Esophagus (tissue), 2 donors: ENCODE data around the gene GLIPR1L1. TPM values are rescaled to one million over a fixed set of nuclear protein-coding genes. Genes with fewer than 3 reads are reported as not detected.

Source experiments
- H3K27ac ChIP-seq, 2 donors: one replicate each; pipeline ENCODE4 v1.5.1; 2013; ENCODE audit warnings: low read depth in 2 of 2, mild to moderate bottlenecking in 2 of 2, inconsistent platforms in 1 of 2, low read length in 1 of 2, moderate library complexity in 1 of 2
- H3K27me3 ChIP-seq, 2 donors: one replicate each; pipeline ENCODE4 v1.6.1; 2013; ENCODE audit warnings: low read length in 2 of 2, control low read depth in 1 of 2, mild to moderate bottlenecking in 1 of 2; ENCODE audit not compliant: insufficient read depth in 2 of 2, control insufficient read depth in 1 of 2
- H3K36me3 ChIP-seq, 2 donors: one replicate each; pipeline ENCODE4 v1.6.1; 2013; ENCODE audit warnings: low read length in 1 of 2; ENCODE audit not compliant: control insufficient read depth in 2 of 2, insufficient read depth in 2 of 2
- H3K4me1 ChIP-seq, 2 donors: one replicate each; pipeline ENCODE4 v1.6.1; 2013; ENCODE audit warnings: low read length in 1 of 2; ENCODE audit not compliant: control insufficient read depth in 2 of 2, insufficient read depth in 2 of 2
- H3K4me3 ChIP-seq, 2 donors: one replicate each; pipeline ENCODE4 v1.5.1; 2013; ENCODE audit warnings: low read length in 2 of 2, mild to moderate bottlenecking in 2 of 2, low read depth in 1 of 2, moderate library complexity in 1 of 2
- H3K9me3 ChIP-seq, 2 donors: one replicate each; pipeline ENCODE4 v1.6.1; 2013; ENCODE audit warnings: mild to moderate bottlenecking in 2 of 2, low read depth in 1 of 2, low read length in 1 of 2, moderate library complexity in 1 of 2; ENCODE audit not compliant: control insufficient read depth in 2 of 2, insufficient read depth in 1 of 2
- WGBS, 2 donors: extraction: QIAGEN DNeasy Blood & Tissue Kit; methylation state at CpG; one replicate each; pipeline ENCODE4 v1.1.7; 2013; 5-methylcytosine and 5-hydroxymethylcytosine counted together
- polyA plus RNA-seq, 2 donors: library from polyadenylated mRNA; stranded (reverse); fragments of 200-250 nt; gene quantifications; one replicate each; pipeline ENCODE4 v1.2.3, GENCODE V29; 2013
- donor health status: healthy with polysubstance abuse.
- donor health status: Bipolar disorder and iron deficiency.

Gene GLIPR1L1
- not detected for polyA plus RNA-seq

DNA sequence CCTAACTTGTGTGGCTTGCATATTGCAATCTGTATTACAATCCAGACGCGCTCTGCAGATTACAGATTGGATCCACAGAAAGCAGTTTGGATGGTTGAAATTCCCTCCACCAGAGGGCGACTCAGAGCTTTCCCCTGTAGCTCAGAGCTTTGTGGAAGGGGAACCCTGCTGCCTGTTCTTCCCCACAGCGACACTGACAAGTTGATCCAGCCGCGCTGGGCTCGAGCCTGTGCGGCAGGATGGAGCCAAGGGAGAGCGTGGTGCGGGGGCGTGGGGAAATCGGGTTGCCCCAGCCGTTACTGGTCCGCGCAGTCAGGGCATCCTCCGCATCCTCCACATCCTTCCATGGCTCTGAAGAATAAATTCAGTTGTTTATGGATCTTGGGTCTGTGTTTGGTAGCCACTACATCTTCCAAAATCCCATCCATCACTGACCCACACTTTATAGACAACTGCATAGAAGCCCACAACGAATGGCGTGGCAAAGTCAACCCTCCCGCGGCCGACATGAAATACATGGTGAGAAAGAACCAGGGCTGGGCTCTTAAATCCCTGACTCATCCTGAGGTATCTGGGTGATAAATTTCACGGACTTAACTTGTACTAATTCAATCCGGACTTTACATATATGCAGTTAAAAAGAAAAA is at the start of gene GLIPR1L1:
Gene GLIPR1L1, plus strand, starts transcription at position 287 of the 647 bp plus-strand sequence. Its CDS starts 59 bp downstream, at position 346.
- Histone ChIP-seq H3K36me3 (no peaks in the 10 kb centered on the region), H3K4me1 (peaks cover 0 to 1% of the 10 kb centered on the region in 2 donors), H3K9me3 (no peaks in the 10 kb centered on the region), H3K27ac (no peak within 1 kb of the TSS), H3K4me3 (peak within 1 kb of the TSS; percentile 45 to 49), H3K27me3 (no peaks in the 10 kb centered on the region)
- WGBS, 2 donors, result 4 to 7% methylated on average over 23 of the region's 23 CpGs

DNA sequence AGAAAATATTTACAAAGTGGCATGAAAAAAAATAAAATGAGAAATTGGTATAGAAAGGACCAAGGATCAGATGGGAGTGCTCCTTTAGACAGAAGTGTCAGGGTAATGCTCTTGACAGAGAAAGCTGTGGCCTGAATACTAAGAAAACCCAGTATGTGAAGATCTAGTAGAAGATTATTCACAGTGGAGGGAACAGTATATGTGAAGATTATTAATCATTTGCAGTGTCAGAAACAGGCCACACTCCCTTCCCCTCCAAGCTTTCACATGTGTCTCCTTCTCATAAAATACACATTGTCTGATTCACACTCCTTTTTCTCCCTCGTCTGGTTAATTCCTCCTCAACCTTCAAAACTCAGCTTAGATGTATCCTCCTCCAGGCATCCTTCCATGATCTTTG is 45.6 kb upstream of the GLIPR1L1 start:
- Histone ChIP-seq H3K27me3 (no peaks in the 10 kb centered on the region), H3K4me1 (no peaks in the 10 kb centered on the region), H3K27ac (no peak overlapping the region), H3K36me3 (no peaks in the 10 kb centered on the region), H3K9me3 (no peaks in the 10 kb centered on the region), H3K4me3 (no peak overlapping the region)
- 40 to 55% methylated on average over 1 of the region's 1 CpG for WGBS, 2 donors

DNA sequence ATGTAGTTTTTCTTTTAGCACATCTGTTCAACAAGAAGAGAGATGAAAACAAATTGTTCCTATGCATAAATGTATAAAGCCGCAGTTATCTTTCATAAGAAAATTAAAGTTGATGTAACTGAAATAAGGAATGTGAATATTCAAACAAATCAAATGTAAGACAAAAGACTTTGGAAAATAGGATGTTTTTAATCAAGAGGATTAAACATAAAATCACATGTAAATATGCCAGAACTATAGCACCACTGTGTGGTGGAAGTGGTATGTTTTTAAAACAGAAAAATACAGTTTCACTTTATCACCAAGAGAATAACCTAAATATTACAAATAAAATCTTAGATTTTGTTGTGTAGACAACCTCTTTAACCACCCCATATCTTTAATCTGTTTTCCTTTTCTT is 44.7 kb upstream of the GLIPR1L1 start:
- no peaks in the 10 kb centered on the region for H3K9me3 ChIP-seq
- WGBS, 2 donors, result 75 to 81% methylated on average over 1 of the region's 1 CpG
- no peak overlapping the region for H3K27ac ChIP-seq
- no peaks in the 10 kb centered on the region for H3K27me3 ChIP-seq
- no peaks in the 10 kb centered on the region for H3K4me1 ChIP-seq
- no peak overlapping the region for H3K4me3 ChIP-seq
- no peaks in the 10 kb centered on the region for H3K36me3 ChIP-seq

DNA sequence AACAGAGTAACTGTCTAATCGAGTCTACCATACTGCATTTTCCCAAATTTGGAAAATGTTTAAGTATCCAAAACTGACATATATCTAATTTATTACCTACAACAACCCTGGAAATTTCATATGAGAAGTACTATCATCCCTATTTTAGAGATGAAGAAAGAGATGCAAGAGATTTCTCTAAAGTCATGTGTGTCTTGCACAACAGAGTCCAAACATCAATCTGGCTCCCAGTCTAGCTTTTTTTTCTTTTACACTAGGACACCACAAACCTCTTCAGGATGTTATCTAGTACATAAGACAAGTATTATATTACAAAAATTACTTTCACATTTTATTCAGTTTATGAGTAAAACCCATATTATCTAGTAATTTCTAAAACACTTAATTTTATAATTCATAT is 43.5 kb upstream of the GLIPR1L1 start:
- Histone ChIP-seq H3K9me3 (no peaks in the 10 kb centered on the region), H3K36me3 (no peaks in the 10 kb centered on the region), H3K4me3 (no peak overlapping the region), H3K4me1 (no peaks in the 10 kb centered on the region), H3K27ac (no peak overlapping the region), H3K27me3 (no peaks in the 10 kb centered on the region)
- 89 to 92% methylated on average over 1 of the region's 1 CpG for WGBS, 2 donors

DNA sequence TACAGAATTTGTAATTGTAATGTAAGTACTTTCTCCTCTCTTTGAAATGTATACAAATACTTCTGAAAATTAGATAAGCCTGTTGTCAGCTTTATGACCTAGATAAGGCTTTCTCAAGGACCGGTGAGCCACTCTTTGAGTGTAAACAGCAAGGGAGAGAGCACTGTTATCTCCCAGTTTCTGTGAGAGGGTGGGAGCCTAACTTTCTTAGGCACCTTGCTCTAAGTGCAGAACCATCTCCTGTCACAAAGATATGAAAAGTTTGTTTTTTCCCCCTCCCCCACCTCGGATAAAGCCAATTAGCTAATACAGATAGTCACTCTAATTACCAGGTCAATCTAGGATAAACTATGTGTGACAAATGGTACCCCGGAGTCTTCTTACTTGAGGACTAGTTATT is 40.1 kb upstream of the GLIPR1L1 start:
- no peaks in the 10 kb centered on the region for H3K27me3 ChIP-seq
- no peak overlapping the region for H3K27ac ChIP-seq
- 35 to 41% methylated on average over 3 of the region's 3 CpGs for WGBS, 2 donors
- no peaks in the 10 kb centered on the region for H3K4me1 ChIP-seq
- H3K9me3 ChIP-seq, result no peaks in the 10 kb centered on the region
- H3K36me3 ChIP-seq, result peaks cover 0 to 4% of the 10 kb centered on the region in 2 donors
- H3K4me3 ChIP-seq, result no peak overlapping the region

DNA sequence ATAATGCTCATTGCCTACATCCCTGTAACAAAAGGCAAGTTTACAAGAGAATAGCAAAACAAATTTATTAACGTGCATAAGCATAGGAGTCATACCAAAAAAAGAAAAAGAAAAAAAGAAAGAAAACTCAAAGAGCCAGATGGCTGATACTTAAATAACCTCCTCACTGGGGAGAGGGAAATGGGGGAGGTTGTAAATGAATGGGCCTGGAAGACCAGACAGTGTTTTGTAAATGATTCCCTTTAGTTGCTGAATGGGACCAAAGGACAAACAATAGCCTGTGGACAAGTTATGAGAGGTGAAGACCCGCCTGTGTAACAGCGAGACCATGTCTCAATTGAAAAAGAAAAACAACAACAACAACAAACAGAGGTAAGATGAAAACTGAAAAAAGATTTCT is 39.7 kb upstream of the GLIPR1L1 start:
- Histone ChIP-seq H3K27ac (no peak overlapping the region), H3K4me3 (no peak overlapping the region), H3K36me3 (peaks cover 0 to 4% of the 10 kb centered on the region in 2 donors), H3K4me1 (no peaks in the 10 kb centered on the region), H3K27me3 (no peaks in the 10 kb centered on the region), H3K9me3 (no peaks in the 10 kb centered on the region)
- WGBS, 2 donors, result 68 to 74% methylated on average over 3 of the region's 3 CpGs

DNA sequence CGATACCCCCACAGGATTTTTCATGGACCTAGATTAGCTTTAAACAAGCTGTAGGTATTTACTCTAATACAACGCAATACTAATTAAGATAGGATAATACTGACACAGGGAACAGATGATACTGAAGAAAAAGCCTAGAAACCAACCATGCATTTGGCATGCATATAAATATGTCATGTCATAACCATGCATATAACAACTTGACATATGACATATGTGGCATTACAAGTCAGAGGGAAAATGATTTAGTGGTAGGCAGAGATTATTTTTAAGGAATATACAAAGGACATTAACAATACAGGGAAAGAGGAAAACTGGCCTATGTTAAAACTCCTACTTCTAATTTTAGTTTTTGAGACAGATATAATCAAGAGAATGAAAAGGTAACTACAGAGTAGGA is 32.2 kb upstream of the GLIPR1L1 start:
- Histone ChIP-seq H3K36me3 (peaks cover 0 to 4% of the 10 kb centered on the region in 2 donors), H3K27me3 (no peaks in the 10 kb centered on the region), H3K4me1 (no peaks in the 10 kb centered on the region), H3K9me3 (no peaks in the 10 kb centered on the region), H3K4me3 (no peak overlapping the region), H3K27ac (no peak overlapping the region)
- WGBS, 2 donors, result 93 to 97% methylated on average over 2 of the region's 2 CpGs

GRCh38 chr12:75302781-75303180 is 31.7 kb upstream of the GLIPR1L1 start:
- Histone ChIP-seq H3K4me1 (no peaks in the 10 kb centered on the region), H3K4me3 (no peak overlapping the region), H3K36me3 (peaks cover 0 to 4% of the 10 kb centered on the region in 2 donors), H3K27me3 (no peaks in the 10 kb centered on the region), H3K27ac (no peak overlapping the region), H3K9me3 (no peaks in the 10 kb centered on the region)

- Histone ChIP-seq H3K9me3 (no peaks in the 10 kb centered on the region), H3K27me3 (no peaks in the 10 kb centered on the region), H3K27ac (no peak overlapping the region), H3K4me1 (no peaks in the 10 kb centered on the region), H3K4me3 (no peak overlapping the region), H3K36me3 (no peaks in the 10 kb centered on the region)
- WGBS, 2 donors, result 96% methylated on average over 56 of the region's 56 CpGs
These were observed 28.8 kb upstream of the GLIPR1L1 start for GRCh38 chr12:75305412-75306332.
